ENCODE results near the gene LMOD1.
"Not testable (repeated sequence)": the region's sequence is repeated elsewhere in the genome, so short reads cannot be mapped to it uniquely, and the experiment has no call there.

LMOD1 gene

DNA sequence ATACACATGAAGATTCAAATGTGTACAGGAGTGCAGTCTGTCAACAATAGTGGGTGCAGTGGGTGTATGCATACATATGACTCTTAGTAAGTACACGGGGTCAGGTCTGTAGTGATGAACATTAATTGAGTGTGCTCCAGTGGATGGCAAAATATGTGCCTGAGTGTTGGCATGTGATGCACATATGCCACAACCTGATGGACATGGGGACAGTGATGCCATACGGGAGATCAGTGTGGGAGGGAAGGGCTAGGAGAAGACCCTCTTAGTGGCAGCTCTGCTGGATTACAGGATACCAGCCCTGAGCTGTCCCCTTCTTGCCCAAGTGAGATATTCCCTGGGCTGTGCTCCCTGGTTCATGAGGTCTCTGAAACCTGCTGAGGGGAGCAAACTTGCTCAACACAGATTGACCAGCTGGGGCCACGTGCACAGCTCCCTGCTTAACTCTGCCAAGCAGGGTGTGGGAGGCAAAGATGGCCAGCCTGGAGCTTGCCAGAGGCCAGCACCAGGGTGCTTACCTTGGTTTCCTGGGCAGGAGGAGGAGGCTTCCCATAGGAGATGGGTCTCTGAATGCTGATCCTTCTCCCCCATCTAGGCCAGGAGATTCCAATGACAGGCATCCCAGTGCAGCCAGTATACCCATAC is 55.4 kb downstream of the LMOD1 start:
- no peak for DNase-seq

- no peak for DNase-seq
Measured at GRCh38 chr1:201890223-201890622, 56.1 kb downstream of the LMOD1 start.

- no peak for DNase-seq
Measured at GRCh38 chr1:201889090-201889968, 57.0 kb downstream of the LMOD1 start.

DNA sequence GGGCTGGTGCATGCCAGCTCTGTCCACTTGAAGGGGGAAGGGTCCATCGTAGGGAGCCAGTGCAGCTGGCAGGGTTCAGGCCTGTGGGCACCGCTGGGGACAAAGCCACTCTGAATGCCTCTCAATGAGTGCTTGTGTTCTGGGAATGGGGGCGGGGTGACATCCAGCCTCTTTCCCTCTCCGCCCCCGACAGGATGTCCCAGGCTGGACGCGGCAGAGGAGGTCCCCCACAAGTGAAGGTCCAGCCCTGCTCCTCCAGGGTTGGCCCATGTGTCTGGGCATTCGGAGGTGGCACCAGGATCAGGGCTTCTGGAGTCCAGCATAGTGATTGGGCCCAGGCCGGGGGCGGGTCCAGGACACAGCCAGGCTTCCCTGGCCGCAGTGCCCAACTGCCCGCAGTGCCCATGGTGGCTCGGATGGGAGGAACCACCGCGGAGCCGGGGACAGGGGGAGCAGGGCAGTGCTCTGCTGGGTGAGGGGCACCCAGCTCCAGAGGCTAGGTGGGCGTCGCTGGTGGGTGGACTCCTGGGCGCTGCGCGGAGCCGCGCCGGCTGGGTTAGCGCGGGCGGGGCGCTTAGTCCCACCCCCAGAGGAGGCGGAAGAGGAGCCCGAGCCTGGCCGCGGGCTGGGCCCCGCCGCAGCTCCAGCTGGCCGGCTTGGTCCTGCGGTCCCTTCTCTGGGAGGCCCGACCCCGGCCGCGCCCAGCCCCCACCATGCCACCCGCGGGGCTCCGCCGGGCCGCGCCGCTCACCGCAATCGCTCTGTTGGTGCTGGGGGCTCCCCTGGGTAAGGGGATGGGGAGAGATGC is 57.9 kb downstream of the LMOD1 start, which contains the start of gene SHISA4:
TSS of gene SHISA4 (plus strand) at position 617 of the 808 bp plus-strand sequence. CDS start at position 714, 97 bp downstream.
- DNase-seq, result no peak

DNA sequence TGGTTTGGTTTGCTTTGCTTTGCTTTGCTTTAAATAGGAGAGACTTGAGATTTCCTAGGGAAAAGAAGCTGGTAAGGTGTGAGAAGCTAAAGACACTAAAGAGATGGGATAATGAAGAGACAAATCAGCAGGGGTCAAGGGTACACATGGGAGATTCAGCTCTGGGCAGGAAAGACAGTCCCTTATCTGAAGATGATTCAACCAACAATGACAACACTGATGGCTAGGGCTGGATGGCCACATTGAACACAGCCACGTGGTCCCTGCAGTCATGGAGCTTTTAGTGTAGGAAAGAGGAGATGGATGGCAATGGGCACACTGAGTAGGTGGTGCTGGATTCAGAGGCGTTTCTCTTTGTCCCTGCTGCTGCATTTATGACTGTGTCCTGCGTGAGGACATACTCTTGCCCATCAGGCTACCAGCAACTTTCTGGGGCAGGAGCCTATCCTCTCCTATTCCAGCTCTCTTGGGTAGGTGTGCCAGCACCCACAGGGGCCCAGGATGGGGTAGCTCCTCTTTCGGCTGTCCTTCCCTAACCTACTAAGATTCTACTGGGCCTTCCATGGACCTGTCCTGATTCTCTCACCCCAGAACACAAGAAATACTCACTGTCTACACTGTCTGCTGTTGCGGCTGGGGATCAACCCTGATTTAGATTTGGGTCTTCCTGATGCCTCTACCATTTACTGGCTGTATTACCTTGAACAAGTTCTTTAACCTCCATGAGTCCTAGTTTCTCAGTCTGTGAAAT is 59.1 kb downstream of the LMOD1 start:
- no peak for DNase-seq

DNA sequence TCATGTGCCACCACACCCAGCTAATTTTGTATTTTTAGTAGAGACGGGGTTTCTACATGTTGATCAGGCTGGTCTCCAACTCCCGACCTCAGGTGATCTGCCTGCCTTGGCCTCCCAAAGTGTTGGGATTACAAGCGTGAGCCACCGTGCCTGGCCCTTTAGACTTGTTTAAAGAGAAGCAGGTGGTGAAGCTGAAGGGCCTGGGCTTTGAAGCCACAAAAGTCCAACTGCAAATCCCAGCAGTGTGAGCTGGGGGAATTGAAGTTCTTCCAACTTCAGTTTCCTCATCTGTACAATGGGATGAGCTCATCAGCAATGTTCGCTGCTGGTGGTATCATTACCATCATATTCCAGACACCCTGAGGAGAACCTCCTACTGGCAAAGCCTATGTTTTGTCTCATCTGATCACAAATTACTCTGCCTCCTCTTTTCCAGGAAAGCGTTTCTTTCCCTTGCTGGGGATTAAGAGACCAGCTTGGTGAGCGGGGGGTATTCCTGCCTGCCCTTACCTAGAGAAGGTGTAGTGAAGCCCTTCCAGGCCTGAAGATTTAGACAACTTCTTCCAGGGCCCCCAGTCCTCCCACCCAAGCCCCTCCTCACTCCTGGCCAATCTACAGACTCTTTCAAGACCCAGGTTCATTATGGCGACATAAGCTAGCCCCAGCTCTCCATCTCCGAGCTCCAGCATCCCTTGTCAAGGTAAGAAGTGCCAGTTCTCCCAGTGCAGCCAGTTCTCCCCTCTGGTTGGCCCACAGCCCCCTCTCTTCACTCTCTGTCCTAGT is 60.1 kb downstream of the LMOD1 start:
- DNase-seq, result no peak

GRCh38 chr1:201885531-201886075 is 60.7 kb downstream of the LMOD1 start:
- no peak for DNase-seq

DNA sequence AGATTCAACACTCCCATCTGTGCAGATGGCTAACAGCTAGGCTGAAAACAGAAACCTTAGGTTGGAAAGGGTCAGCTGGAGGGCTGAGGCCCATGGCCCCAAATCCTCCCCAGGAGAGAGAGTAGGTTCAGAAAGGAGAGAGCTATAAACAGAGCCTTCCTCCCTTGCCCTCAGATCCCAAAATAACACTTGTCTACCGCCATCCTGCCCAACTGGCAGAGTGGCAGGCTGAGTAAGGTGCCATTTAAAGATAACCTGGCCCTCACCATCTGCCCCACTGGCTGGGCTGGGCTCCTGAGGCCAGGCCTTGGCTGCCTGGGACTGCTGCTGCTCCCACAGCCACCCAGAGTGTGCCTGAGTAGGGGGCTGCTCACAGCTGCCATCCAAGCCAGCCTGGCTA is 61.9 kb downstream of the LMOD1 start:
- no peak for DNase-seq

DNA sequence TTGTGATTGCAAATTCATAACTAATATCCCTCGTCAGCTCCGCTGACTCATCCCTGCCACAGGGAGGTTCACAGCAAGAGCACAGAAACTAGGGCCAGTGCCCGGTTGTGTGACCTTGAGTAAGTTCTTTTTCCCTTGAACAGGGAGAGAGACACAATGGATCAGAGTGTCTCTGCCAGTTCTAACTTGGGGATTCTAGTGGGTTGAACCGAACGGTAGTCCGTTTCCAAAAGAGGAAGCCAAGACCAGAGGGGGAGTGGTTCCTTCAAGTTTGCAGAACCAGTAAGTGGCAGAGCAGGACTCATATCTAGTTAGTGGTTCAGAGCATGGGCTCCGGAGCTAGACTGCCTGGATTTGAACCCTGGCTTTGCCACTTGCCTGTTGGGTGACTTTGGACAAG is 62.6 kb downstream of the LMOD1 start:
- no peak for DNase-seq

- DNase-seq, result no peak
Measured at GRCh38 chr1:201883266-201883665, 63.1 kb downstream of the LMOD1 start.

DNA sequence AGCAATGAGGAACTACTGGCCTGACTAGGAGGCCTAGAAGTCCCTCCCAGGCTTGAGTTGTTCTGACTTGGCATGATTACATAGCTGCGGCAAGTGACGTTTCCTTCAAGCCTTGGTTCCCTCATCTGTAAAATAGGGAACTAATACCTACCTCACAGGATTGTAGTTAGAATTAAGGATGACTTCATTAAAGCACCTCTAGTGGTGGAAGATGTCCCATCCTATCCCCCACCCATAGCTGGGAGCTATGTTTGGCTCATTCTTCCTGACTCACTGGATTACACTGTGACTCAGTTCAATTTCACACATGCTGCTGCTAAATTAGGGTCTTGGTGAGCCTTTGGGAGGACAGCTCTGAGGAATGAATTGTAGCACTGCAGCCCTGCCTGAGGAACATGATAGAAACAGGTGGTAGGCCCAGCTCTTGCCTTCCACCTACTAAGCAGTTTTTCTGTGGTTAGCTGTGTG is 63.6 kb downstream of the LMOD1 start:
- no peak for DNase-seq

DNA sequence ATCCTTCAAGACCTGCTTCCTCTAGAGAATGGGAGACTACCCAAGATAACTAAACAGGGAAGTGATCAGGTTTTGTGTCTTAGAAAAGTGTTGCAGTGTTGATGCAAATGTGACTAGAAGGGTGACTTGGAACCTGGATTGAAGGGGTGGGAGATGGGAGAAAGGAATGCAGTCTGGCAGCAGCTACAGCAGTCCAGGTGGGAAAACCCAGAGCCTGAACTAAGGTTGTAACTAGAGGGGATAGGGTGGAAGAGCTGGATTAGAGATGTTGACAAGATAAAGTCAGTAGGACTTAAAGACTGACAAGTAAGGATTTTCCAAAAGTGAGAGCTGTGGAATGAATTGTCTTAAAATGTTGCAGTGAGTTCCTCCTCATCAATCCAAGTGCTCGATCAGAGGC is 64.7 kb downstream of the LMOD1 start:
- DNase-seq, result no peak

- DNase-seq, result no peak
Measured at GRCh38 chr1:201880928-201881571, 65.3 kb downstream of the LMOD1 start.

DNA sequence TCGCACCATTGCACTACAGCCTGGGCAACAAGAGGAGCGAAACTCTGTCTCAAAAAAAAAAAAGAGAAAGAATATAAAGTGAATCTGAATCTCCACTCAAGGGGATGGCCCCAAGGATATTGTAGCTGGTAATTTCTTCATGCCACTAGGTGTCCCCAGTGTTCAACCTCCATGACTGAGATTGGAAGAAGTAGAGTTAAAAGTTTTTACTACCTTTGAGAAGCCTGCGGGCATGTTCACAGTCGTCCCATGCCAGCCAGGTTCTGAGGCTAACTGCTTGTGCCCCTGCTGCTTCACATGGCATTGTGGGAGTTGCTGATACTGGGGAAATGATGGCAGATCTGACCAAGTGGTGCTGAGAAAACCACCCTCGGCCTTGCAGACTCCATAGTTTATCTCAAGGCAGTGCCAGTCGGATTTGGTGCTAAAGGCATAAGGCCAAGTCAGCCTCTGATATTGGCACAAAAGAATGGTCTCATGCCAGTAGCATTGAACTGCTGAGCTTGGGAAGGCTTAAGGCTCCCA is 68.4 kb downstream of the LMOD1 start:
- DNase-seq, result no peak

- DNase-seq, result no peak
Measured at GRCh38 chr1:201876148-201876818, 70.1 kb downstream of the LMOD1 start.

- DNase-seq, result no peak
Measured at GRCh38 chr1:201874672-201875071, 71.7 kb downstream of the LMOD1 start.

GRCh38 chr1:201870397-201870796 is 76.0 kb downstream of the LMOD1 start:
- DNase-seq, result no peak

DNA sequence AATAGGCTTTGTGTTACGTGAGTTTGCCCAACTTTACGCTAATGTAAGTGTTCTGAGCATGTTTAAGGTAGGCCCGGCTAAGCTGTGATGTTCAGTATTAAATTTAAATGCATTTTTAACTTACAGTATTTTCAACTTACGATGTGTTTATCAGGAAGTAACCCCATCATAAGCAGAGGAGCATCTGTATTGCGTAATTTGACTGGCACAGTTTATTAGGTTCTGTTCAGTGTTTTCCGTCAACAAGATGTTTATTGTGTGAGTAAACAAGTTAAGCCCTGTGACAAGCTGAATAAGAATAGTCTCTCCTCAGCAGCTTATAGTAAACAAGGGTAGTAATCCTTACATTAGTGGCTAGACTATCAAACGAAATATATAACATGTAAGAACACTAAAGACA is 84.9 kb downstream of the LMOD1 start:
- DNase-seq, result no peak

GRCh38 chr1:201859424-201859823 is 86.9 kb downstream of the LMOD1 start:
- DNase-seq, result no peak

DNA sequence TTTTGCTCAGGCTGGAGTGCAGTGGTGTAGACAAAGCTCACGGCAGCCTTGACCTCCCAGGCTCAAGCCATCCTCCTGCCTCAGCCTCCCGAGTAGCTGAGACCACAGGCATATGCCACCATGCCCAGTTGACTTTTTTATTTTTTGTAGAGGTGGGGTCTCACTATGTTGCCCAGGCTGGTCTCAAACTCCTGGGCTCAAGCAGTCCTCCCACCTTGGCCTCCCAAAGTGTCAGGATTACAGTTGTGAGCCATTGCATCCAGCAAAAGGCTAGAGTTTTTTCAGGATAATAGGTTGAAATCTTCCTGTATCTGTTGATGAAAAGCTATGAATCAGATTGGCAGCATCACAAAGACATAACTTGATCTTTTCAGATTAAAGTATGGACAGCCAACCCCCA is 89.6 kb downstream of the LMOD1 start:
- not testable (repeated sequence) for DNase-seq

Measured in T-helper 9 cell (primary cell).